GM19043 (cell line): Measurements from ENCODE around the gene RNF126.

Experiments
- ATAC-seq: cut with Tn5 transposase; IDR thresholded peaks from one replicate; pipeline ENCODE4 v1.9.1; 2021; ENCODE audit warnings: low read depth; ENCODE audit not compliant: unreplicated experiment

Gene RNF126

GRCh38 chr19:664913-665443, 2.0 kb upstream of the RNF126 start:
- no peak for ATAC-seq

- ATAC-seq, result no peak
Measured at GRCh38 chr19:663682-664117, 686 bp upstream of the RNF126 start.

DNA sequence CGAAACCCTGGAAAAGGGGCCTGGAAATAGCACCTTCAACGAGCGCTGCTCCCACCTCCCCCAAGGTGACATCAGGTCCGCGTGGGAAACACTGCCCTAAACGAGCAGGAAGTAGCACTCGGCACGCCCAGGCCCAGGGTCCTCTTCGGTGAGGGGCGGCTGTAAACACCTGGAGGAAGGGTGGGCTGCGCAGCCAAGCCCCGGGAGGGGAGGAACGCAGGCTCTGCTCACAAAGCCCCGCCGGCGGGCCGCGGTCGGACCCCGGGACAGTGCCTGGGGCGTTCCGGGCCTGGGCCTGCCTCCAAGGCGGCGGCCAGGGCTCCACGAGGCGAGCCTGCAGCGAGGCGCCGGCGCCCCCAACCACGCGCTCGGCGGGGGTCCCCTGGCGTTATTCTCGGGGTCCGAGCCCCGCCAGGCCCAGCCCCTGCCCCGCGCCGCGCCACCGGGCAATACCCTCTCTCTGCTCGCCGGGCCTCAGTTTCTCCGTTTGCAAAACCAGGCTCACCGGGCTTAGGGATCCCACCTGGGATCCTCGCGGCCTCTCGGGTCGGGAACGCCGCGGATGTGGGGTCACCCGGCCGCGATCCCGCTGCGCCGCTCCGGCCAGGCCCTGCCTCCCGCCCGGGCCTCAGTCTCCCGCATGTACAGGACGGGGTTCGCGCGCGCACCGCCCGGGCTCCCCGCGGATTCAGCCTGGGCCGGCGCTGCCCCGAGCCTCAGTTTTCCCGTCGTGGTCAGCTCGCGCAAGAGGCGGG, 630 bp downstream of the RNF126 start:
- no peak for ATAC-seq

- no peak for ATAC-seq
Measured at GRCh38 chr19:661427-662196, 1.4 kb downstream of the RNF126 start.

DNA sequence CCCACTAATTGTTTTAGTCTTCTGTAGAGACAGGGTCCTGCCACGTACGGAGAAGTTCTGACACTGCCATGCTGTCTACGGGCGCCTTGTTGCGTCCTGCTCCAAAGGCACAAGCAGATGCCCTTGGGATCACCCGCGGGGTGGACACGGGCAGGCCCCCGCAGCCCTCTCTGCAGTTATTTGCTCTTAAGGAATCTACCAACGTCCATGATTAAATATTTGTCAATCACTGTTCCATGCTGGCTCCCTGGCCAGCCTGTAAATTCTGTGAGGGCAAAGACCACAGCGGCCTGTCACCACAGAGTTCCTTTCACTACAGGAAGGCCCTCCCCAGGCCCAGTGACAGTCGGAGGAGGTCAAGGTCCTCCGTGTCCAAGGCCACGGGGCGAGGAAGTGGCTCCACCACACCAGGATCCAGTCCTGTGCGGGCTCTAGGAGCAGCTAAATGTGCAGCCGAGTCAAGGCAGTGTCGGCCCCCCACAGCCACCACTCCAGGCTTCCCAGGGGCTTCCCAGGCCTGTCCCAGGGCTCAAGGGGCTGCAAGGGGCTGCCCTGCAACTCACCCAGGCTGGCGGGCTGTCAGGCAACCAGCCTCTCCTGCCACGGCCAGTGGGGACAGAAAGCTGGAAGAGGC, 2.1 kb downstream of the RNF126 start:
- ATAC-seq, result no peak

DNA sequence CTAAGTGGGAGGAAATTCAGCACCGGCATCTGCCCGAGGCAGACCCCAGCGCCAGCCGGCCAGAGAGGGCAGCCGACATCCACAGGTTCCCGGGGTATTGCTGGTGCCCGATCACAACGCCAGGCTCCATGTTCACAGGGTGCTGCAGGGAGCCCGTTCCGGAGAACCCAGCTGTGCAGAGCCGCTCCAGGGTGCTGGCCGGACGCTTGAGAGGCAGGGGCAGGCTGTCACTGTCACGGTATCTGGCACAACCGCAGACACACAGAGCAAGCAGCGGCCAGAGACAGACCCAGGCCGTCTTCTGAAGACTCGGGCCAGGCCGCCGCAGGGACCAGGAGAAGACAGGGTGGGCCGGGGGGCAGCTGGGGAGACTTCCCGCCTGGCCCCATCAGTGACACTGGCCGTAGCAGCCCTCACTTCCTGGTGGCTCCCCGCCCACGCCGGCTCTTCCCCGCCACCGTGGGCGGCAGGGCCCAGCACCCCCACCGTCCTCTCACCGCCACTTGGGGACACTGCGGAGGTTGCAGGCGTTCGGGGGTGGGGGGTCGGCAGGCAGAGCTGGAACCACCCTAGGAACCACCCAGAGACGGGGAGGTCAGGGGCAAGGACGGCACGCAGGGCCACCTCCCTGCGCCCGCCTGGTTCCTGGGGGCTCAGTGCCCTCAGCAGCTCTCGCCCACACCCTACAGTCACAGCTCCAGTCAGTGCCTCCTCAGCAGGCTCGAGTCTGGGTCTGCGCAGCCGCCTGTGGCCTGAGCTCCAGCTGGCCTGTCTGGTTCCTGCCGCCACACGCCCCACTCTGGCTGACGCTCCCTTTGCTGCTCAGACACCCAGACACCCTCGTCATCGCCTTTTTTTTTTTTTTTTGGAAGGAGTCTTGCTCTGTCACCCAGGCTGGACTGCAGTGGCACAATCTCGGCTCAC, 3.8 kb downstream of the RNF126 start:
- no peak for ATAC-seq

- no peak for ATAC-seq
Measured at GRCh38 chr19:658059-658839, 4.8 kb downstream of the RNF126 start.

DNA sequence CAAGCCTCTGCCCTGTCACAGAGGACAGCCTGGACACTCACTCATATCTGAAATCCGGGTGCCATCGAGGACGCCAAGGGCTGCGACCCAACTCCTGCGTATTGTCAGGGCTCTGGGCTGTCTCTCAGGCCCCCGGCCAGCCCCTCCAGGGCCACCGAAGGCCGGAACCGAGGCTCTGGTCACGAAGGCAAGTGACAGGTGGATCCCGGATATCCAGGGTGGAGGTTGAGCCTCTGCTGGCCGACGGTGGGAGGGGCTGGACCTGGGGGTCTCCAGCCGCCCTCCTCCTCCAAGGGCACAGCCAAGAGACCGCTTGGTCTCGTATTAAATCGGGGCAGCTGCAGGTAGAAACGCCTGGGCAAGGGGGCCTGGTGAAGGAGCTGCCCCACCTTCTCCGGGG, 5.4 kb downstream of the RNF126 start:
- ATAC-seq, result no peak

- no peak for ATAC-seq
Measured at GRCh38 chr19:656751-657559, 6.1 kb downstream of the RNF126 start.

GRCh38 chr19:655691-656090, 7.3 kb downstream of the RNF126 start:
- no peak for ATAC-seq

GRCh38 chr19:653425-653824, 9.6 kb downstream of the RNF126 start:
- no peak for ATAC-seq

- ATAC-seq, result no peak
Measured at GRCh38 chr19:652467-653389, 10.3 kb downstream of the RNF126 start.

GRCh38 chr19:651991-652390, 11.0 kb downstream of the RNF126 start:
- no peak for ATAC-seq

DNA sequence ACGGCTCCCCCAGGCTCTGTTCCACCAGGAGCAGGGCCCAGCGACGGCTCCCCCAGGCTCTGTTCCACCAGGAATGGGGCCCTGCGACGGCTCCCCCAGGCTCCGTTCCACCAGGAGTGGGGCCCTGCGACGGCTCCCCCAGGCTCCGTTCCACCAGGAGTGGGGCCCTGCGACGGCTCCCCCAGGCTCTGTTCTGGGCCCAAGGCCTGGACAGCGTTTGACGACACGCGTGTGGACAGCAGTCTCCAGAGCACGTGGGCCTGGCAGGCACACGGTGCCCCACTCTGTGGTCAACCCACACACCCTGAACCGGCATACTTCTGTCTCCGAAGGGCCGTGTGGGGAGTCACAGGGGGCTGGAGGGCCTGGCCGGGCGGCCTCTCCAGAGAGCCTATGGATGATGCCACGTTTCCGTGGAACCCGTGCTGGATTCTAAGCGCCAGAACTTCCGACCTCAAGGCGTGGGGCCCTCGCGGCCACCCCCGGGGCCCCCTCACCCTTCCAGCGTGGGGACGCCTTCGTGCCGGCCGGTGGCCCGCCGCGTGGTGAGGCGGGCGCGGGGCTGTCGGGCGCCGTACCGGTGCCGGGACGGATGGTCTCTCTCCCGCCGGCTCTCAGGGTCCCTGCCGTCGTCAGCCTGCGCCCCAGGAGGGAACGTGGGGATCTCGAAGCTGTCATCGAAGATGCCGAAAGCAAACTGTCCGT, 11.7 kb downstream of the RNF126 start:
- no peak for ATAC-seq

DNA sequence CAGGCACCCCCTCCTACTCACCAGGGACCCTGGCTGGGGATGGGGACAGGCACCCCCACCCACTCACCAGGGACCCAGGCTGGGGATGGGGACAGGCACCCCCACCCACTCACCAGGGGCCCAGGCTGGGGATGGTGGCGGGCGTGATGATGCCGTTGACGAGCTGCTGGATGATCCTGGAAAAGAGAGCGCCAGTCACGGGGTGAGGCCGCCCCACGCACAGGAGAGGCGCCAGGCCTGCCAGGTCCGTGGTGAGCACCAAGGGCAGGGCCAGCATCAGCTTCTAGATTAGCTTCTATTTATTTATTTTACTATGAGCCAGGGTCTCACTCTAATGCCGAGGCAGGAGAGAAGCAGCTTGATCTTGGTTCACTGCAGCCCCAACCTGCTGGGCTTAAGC, 12.9 kb downstream of the RNF126 start:
- ATAC-seq, result no peak

DNA sequence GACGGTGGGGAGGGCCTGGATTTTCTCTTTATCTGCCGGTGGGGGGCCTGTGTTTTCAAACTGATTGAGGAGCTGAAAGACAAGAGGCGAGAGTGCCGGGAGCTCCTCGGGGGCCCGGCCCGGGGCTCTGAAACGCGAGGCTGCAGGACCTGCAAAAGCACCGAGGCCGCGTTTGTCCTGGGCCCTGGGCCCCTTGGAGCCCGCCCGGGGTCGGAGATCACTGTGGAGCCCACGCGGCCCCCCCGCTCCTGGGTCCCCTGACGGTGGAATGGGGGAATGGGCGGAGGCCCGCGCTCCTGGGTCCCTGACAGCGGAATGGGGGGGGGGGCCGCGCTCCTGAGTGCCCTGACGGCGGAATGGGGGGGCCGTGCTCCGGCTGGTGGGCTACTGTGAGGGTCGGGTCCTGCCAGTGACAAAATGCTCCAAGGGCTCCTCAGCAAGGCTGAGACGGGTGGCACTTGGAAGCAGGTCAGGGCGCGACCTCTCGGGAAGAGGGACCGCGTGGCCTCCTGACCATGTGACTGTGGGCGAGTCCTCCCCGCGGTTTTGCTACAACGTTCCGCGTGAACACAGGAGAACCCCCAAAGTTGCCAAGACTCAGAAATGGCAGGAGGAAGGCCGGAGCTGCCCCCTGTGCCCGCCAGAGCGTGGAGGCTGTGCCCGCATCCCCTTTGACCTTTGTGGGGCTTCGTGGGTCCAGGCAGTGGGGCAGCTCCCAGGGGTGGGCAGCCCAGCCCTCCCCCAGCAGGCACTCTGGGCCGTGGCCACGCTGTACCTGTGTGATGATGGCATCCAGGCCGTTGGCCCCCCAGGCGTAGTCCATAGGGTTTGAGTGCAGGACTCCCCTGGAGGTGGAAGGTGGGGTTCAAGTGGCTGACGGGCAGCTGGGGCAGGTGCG, 13.9 kb downstream of the RNF126 start:
- no peak for ATAC-seq
